SK-N-SH (cell line): ENCODE results near the gene CILP. TPM values are rescaled to one million over a fixed set of nuclear protein-coding genes. Genes with fewer than 3 reads are reported as not detected.

Experiments used
- CTCF ChIA-PET: fragments of 300-600, 350-600 bp; formaldehyde crosslinking; extraction: SDS; loops from one replicate; lab custom pipeline; 2021; lab: Yijun Ruan, JAX
- POLR2A ChIA-PET: fragments of 350-600 bp; sonication (Branson Sonifier 250); formaldehyde crosslinking; extraction: SDS; loops from one replicate; lab custom pipeline; 2020; ENCODE audit warnings: antibody characterized with exemption, inconsistent platforms; lab: Yijun Ruan, JAX
- DNase-seq: peaks from one replicate; pipeline ENCODE4 v3.0.0; 2012
- H2AFZ ChIP-seq: fragments of 200-600 bp; sonication (generic); 2 replicates; pipeline ENCODE4 v1.8.1; 2016; ENCODE audit warnings: antibody characterized with exemption, mild to moderate bottlenecking, low read depth
- H3F3A ChIP-seq: fragments of 200-600 bp; sonication (generic); replicated peaks from 2 replicates; pipeline ENCODE3; 2016; ENCODE audit warnings: antibody characterized with exemption, mild to moderate bottlenecking; ENCODE audit not compliant: insufficient read depth
- H3K27ac ChIP-seq, 2 experiments: fragments of 200-500 bp in 1 of 2; fragments of 200-600 bp in 1 of 2; sonication (Bioruptor generic) in 1 of 2; sonication (generic), shearing (Covaris generic) in 1 of 2; 2 replicates each; pipeline versions ENCODE4 v1.5.1 to v1.6.1; 2014 to 2016; ENCODE audit warnings: low read depth in 2 of 2, inconsistent platforms in 1 of 2, low read length in 1 of 2, mild to moderate bottlenecking in 1 of 2, mixed read lengths in 1 of 2
- H3K27me3 ChIP-seq: fragments of 200-600 bp; sonication (generic), shearing (Covaris generic); 2 replicates; pipeline ENCODE4 v1.6.1; 2016; ENCODE audit warnings: mixed run types; ENCODE audit not compliant: insufficient read depth
- H3K36me3 ChIP-seq, 2 experiments: fragments of 200-500 bp in 1 of 2; fragments of 200-600 bp in 1 of 2; sonication (Bioruptor generic) in 1 of 2; sonication (generic) in 1 of 2; replicated peaks in 1 of 2; 2 replicates each; pipeline versions ENCODE3 to v1.5.1; 2014 to 2016; ENCODE audit warnings: low read length in 1 of 2, mild to moderate bottlenecking in 1 of 2; ENCODE audit not compliant: insufficient read depth in 2 of 2, control insufficient read depth in 1 of 2
- H3K4me1 ChIP-seq, 2 experiments: fragments of 200-500 bp in 1 of 2; fragments of 200-600 bp in 1 of 2; sonication (Bioruptor generic) in 1 of 2; sonication (generic), shearing (Covaris generic) in 1 of 2; 2 replicates each; pipeline versions ENCODE4 v1.5.1 to v1.6.1; 2014 to 2016; ENCODE audit warnings: low read depth in 1 of 2, low read length in 1 of 2, mixed run types in 1 of 2; ENCODE audit not compliant: insufficient read depth in 2 of 2, control insufficient read depth in 1 of 2
- H3K4me2 ChIP-seq: fragments of 200-600 bp; sonication (generic), shearing (Covaris generic); 2 replicates; pipeline ENCODE4 v1.6.1; 2017; ENCODE audit warnings: mixed run types
- H3K4me3 ChIP-seq, 2 experiments: fragments of 200-500 bp in 1 of 2; fragments of 200-600 bp in 1 of 2; sonication (Bioruptor generic) in 1 of 2; sonication (generic), shearing (Covaris generic) in 1 of 2; 2 replicates each; pipeline versions ENCODE4 v1.5.1 to v1.8.1; 2014 to 2016; ENCODE audit warnings: low read depth in 2 of 2, inconsistent platforms in 1 of 2, low read length in 1 of 2, mild to moderate bottlenecking in 1 of 2, mixed read lengths in 1 of 2, moderate library complexity in 1 of 2
- H3K79me2 ChIP-seq: fragments of 200-600 bp; sonication (generic); 2 replicates; pipeline ENCODE4 v1.8.1; 2017; ENCODE audit warnings: mild to moderate bottlenecking; ENCODE audit not compliant: insufficient read depth
- H3K9ac ChIP-seq: fragments of 200-600 bp; sonication (generic); 2 replicates; pipeline ENCODE4 v1.6.1; 2017; ENCODE audit warnings: mixed run types
- H3K9me2 ChIP-seq: fragments of 200-600 bp; sonication (generic); 2 replicates; pipeline ENCODE4 v1.6.1; 2017; ENCODE audit warnings: mixed run types
- H3K9me3 ChIP-seq: fragments of 200-600 bp; sonication (generic); 2 replicates; pipeline ENCODE4 v1.6.1; 2017; ENCODE audit warnings: mixed run types, mild to moderate bottlenecking, moderate library complexity
- H4K20me1 ChIP-seq: fragments of 200-600 bp; sonication (generic); 2 replicates; pipeline ENCODE4 v1.6.1; 2017; ENCODE audit warnings: mild to moderate bottlenecking, mixed run types; ENCODE audit not compliant: insufficient read depth
- CHD2 ChIP-seq: fragments of 150-350 bp; IDR thresholded peaks from 2 replicates; pipeline ENCODE4 v1.6.1; 2018; ENCODE audit warnings: low read length; ENCODE audit not compliant: partially characterized antibody
- EP300 ChIP-seq, 2 experiments: IDR thresholded peaks; 2 replicates each; pipeline versions ENCODE4 v1.4.0 to v1.6.1; 2012; ENCODE audit warnings: borderline replicate concordance in 1 of 2, low read depth in 1 of 2, low read length in 1 of 2
- FOXM1 ChIP-seq: IDR thresholded peaks from 2 replicates; pipeline ENCODE4 v1.4.0; 2012; ENCODE audit warnings: low read depth, mild to moderate bottlenecking
- GABPA ChIP-seq: IDR thresholded peaks from 2 replicates; pipeline ENCODE4 v1.4.0; 2012; ENCODE audit warnings: low read depth, mild to moderate bottlenecking
- JUND ChIP-seq: IDR thresholded peaks from 2 replicates; pipeline ENCODE4 v1.4.0; 2012
- MEF2A ChIP-seq: IDR thresholded peaks from 2 replicates; pipeline ENCODE4 v1.4.0; 2012; ENCODE audit warnings: low read depth, borderline replicate concordance
- NFIC ChIP-seq: IDR thresholded peaks from 2 replicates; pipeline ENCODE4 v1.4.0; 2012; ENCODE audit warnings: borderline replicate concordance
- RCOR1 ChIP-seq: fragments of 150-350 bp; IDR thresholded peaks from 2 replicates; pipeline ENCODE4 v1.6.1; 2017; ENCODE audit warnings: antibody characterized with exemption, low read length
- REST ChIP-seq: IDR thresholded peaks from 2 replicates; pipeline ENCODE4 v1.6.1; 2012; ENCODE audit warnings: mild to moderate bottlenecking, low read depth, low read length, moderate library complexity
- RFX5 ChIP-seq: IDR thresholded peaks from 2 replicates; pipeline ENCODE4 v1.6.1; 2012; ENCODE audit warnings: mild to moderate bottlenecking, improper control_type of control experiment, low read length
- RXRA ChIP-seq: IDR thresholded peaks from 2 replicates; pipeline ENCODE4 v1.4.0; 2012; ENCODE audit warnings: low read depth, mild to moderate bottlenecking, borderline replicate concordance
- SIN3A ChIP-seq: IDR thresholded peaks from 2 replicates; pipeline ENCODE4 v1.6.1; 2012; ENCODE audit warnings: low read depth, mild to moderate bottlenecking, low read length, moderate library complexity, borderline replicate concordance
- TAF1 ChIP-seq: IDR thresholded peaks from 2 replicates; pipeline ENCODE4 v1.6.1; 2012; ENCODE audit warnings: low read depth, mild to moderate bottlenecking, low read length, moderate library complexity, borderline replicate concordance
- TCF12 ChIP-seq: IDR thresholded peaks from 2 replicates; pipeline ENCODE4 v1.4.0; 2012
- TEAD4 ChIP-seq: IDR thresholded peaks from 2 replicates; pipeline ENCODE4 v1.4.0; 2012; ENCODE audit warnings: mild to moderate bottlenecking, borderline replicate concordance; ENCODE audit not compliant: insufficient read depth
- WGBS: methylation state at CpG from one replicate; pipeline ENCODE4 v1.1.6; 2017; ENCODE audit warnings: low lambda C conversion rate; 5-methylcytosine and 5-hydroxymethylcytosine counted together
- polyA plus RNA-seq, 3 experiments: library from polyadenylated mRNA; depleted of rRNA; stranded (reverse); fragments of >200 nt; gene quantifications; 2 replicates each; pipeline ENCODE4 v1.2.3, GENCODE V29; 2012
- TF ChIP-seq, protein P1 (sequence below): IDR thresholded peaks from 2 replicates; pipeline ENCODE4; 2012
- TF ChIP-seq, protein P2 (sequence below): IDR thresholded peaks from 2 replicates; pipeline ENCODE4 v1.4.0; 2012; ENCODE audit warnings: low read depth, borderline replicate concordance
- TF ChIP-seq, protein P3 (sequence below): IDR thresholded peaks from 2 replicates; pipeline ENCODE4 v1.4.0; 2012; ENCODE audit warnings: low read depth, borderline replicate concordance

Gene CILP
- polyA plus RNA-seq, 1 of the 3 experiments (the other 2 are of a cell fraction): 0.03 TPM

GRCh38 chr15:65194826-65195547 is 16.3 kb downstream of the CILP start:
- Histone ChIP-seq H3K27me3 (no peaks in the 10 kb centered on the region), H3K27ac (no peak overlapping the region), H3K36me3 (no peaks in the 10 kb centered on the region), H3K9me2 (no peaks in the 10 kb centered on the region), H3K9me3 (no peaks in the 10 kb centered on the region), H3K9ac (no peak overlapping the region), H3K79me2 (no peaks in the 10 kb centered on the region), H3F3A (no peaks in the 10 kb centered on the region), H2AFZ (no peak overlapping the region), H3K4me2 (no peak overlapping the region), H3K4me1 (peaks cover 0 to 2% of the 10 kb centered on the region in 2 experiments; a peak in 1 of 4 replicates), H4K20me1 (no peaks in the 10 kb centered on the region), H3K4me3 (no peak overlapping the region)
- ChIA-PET CTCF (interaction anchor here (0.6 to 4.2 kb wide), 8 partner anchors 9 to 110 kb away, joined by 3 to 19 read pairs (median 3); partner anchors contain the start of genes CLPX, PARP16 and RNU5B-1), POLR2A (no interaction called here)
- no peak for DNase-seq
- TF ChIP-seq FOXM1 (no peak), TAF1 (no peak), RFX5 (no peak), MEF2A (no peak), GABPA (no peak), JUND (no peak), REST (no peak), TCF12 (no peak), RCOR1 (no peak), RXRA (no peak), SIN3A (no peak), NFIC (no peak), TEAD4 (no peak), CHD2 (no peak), EP300 (IDR thresholded peaks at IDR 0.05; ENCODE audit: borderline replicate concordance in 1 of 2, low read depth in 1 of 2, low read length in 1 of 2) (no peak)
- TF ChIP-seq, protein P1, sequence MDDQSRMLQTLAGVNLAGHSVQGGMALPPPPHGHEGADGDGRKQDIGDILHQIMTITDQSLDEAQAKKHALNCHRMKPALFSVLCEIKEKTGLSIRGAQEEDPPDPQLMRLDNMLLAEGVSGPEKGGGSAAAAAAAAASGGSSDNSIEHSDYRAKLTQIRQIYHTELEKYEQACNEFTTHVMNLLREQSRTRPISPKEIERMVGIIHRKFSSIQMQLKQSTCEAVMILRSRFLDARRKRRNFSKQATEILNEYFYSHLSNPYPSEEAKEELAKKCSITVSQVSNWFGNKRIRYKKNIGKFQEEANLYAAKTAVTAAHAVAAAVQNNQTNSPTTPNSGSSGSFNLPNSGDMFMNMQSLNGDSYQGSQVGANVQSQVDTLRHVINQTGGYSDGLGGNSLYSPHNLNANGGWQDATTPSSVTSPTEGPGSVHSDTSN: no peak
- TF ChIP-seq, protein P2, sequence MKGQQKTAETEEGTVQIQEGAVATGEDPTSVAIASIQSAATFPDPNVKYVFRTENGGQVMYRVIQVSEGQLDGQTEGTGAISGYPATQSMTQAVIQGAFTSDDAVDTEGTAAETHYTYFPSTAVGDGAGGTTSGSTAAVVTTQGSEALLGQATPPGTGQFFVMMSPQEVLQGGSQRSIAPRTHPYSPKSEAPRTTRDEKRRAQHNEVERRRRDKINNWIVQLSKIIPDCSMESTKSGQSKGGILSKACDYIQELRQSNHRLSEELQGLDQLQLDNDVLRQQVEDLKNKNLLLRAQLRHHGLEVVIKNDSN: no peak
- TF ChIP-seq, protein P3, sequence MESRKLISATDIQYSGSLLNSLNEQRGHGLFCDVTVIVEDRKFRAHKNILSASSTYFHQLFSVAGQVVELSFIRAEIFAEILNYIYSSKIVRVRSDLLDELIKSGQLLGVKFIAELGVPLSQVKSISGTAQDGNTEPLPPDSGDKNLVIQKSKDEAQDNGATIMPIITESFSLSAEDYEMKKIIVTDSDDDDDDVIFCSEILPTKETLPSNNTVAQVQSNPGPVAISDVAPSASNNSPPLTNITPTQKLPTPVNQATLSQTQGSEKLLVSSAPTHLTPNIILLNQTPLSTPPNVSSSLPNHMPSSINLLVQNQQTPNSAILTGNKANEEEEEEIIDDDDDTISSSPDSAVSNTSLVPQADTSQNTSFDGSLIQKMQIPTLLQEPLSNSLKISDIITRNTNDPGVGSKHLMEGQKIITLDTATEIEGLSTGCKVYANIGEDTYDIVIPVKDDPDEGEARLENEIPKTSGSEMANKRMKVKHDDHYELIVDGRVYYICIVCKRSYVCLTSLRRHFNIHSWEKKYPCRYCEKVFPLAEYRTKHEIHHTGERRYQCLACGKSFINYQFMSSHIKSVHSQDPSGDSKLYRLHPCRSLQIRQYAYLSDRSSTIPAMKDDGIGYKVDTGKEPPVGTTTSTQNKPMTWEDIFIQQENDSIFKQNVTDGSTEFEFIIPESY: no peak
- WGBS: 54% methylated on average over 7 of the region's 7 CpGs
